ENCODE results near the gene NXPH2.
"Not testable (repeated sequence)": the region's sequence is repeated elsewhere in the genome, so short reads cannot be mapped to it uniquely, and the experiment has no call there.

NXPH2 gene

DNA sequence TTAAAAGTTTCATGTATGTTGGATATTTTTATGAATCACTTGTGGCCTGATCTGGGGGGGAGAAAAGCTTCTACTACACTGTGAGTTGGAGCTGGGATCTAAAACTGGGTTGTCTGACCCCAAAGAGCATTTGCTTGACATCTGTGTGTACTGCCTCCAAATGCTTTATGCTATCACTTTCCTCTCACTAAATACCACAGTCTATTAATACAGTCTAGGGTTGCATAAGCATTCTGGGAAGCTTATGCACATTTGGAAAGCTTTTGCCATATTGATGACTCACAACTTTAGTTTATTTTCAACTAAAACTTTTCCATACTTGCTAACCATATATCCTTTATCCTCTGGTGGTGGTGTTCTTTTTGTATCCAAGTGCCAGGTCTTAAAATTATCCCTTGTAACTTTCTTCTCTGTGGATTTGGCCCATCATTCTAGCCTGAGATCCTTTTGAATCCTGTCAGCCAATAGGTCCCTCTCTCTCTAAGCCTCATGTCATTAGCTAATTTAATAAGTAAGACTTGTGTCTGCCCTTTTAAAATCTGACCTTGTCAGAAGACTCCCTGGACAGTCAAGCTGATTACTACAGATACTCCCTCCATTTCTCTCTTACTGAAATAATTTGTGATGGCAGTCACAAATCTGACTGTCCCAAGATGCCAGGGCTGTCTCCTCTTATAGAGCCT, 72.7 kb downstream of the NXPH2 start:
- DNase-seq: peak; percentile 89

DNA sequence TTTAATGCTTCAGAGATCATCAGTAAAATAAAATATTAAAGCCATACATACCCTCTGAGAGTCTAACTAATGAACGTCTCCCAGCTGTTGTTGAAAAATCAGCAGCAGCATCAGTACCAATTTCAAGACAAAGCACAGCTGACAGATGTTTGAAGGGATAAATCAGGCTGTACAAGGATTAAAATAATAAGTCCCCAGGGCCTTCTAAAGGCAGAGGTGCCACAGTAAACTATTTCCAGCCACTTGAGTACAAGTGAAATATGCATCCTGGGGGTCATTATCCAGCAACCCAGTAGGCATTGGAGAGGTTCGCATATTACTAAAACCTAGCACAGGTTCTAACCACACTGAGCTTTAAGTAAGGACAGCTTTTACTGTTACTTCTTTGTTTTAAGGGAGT, 76.9 kb downstream of the NXPH2 start:
- DNase-seq: no peak

DNA sequence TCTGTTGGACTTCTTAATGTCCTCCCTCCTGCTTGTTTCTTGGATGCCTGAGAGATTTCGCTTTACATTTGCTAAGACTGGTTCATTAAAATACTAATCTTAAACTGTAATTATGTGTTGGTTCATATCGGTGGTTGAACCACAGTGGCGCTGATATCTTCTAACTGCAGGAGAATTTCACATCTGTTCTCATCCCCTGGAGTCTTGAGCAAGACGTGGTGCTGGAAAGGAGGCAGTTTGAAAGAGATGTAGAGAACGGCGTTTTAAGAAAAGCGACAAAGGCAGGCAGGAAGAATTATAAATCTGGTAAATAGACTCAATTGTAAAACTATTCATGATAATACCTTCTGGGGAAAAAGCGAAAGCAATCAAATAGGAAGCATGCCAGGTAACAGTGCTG, 79.5 kb downstream of the NXPH2 start:
- DNase-seq: no peak

DNA sequence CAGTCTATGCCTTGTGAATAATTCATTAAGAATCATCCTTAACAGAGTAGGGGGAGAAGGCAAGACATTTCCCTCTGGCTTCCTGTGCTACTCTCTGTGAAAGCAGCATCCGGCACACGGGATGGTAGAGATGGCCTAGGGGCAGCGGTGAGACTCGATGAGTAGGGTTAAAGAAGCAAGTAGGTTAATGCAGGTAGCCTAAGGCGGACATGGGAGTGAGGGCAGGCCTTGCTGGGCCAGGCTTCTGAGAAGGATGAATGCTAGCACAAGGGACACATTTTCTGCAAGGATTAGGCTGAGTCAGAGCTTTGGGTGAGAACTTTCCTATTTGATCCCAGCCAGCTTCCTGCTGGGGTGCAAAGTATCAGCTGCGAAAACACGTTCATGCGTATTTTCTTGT, 80.8 kb downstream of the NXPH2 start:
- no peak for DNase-seq

DNA sequence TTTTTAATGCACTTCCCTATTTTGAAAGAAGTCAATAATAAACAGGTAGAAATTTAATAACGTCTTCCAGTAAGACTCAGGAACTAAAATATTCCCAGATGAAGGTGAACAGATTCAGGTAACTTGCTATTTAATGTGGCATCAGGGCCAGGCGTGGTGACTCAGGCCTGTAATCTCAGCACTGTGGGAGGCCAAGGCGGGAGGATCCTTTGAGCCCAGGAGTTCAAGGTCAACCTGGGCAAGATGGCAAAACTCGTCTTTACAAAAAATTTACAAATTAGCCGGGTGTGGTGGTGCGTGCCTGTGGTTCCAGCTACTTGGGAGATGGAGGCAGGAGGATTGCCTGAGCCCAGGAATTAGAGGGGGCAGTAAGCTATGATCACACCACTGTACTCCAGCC, 81.8 kb downstream of the NXPH2 start:
- DNase-seq: no peak

DNA sequence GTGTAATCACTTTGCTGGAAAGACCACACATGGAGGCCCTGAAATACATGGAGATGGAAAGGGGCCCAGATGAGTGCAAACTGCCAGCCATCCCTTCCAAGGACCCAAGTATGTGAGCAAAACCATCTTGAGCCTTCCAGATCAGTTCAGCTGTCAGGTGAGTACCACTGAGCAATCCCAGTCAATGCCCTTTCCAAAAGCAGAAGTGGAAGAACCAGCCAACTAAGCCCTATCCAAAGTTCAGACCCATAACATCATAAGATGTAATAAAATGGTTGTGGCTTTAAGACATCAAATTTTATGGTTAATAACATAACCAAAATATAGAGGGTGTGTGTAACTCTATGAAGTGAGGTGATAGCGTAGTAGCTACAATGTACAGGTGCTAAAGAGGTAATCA, 88.5 kb downstream of the NXPH2 start:
- no peak for DNase-seq

DNA sequence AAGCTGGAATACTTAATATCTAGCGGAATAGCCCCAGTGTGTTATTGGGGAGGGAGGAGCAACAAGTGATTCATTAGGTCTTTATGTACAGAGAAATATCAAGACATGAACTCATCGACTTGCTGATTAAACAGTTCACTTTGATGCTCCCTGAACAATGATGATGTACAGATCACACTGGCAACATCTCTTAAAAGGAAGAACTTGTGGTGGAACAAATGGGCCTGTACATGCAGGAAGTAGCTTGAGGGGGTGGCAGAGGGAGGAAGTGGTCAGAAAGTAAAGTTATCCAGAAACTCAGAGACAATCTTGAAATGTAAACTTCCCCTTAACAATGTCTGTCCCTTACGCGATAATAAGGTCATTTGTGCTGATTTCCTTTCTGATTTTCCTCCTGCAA, 90.5 kb downstream of the NXPH2 start:
- DNase-seq: no peak

DNA sequence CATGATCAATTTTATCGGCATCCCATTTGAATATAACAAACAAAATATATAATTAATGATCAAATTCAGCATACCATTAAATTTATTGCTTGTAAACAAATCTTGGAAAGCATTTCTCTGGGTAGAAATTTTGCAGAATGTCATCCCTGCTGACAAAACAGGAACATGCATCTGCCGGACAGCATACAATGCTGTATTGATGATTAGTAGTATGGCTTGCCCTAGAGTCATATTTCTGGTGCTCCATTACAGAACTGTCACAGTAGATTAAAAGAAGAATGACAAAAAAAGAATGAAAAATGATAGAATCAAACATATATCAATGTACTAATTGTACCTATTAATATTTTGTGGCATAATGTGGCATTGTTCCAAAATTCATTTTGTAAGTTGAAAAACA, 98.0 kb downstream of the NXPH2 start:
- DNase-seq: no peak

DNA sequence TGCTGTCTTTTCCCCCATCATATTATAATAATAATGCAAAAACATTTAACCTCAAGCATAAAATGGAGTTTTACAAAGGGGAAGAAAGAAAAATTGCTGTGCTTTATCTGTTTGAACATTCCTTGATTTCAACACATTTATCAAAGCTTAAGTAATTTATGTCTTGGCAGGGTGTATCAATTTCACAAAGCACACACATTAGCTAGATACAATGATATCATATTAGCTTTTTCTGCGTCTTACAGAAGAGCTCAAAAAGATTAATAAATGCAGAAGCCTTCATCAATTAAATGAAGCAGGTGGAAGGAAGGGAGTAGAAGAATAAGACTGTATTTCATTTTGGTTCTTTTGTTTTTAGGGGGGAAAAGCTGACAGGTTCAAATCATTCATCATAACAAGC, 103.0 kb downstream of the NXPH2 start:
- no peak for DNase-seq

DNA sequence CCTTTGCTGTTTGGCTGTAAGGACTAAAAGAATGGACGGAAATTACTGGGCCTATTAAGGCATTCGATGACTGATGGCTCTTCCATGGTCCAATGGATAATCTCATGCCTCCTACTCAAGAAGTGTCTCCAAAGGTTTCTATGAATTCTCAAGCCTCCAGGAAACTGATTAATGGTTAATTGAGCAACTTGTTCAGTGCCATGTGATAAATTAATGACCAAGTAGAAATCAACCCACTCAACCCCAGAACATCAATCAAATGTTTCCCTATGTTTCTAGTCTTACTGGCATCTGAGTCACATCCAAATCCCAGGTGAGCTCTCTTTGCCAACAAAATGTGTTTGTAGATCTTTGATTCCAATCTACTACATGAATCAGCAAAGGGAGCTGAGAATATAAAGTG, 103.6 kb downstream of the NXPH2 start:
- no peak for DNase-seq

DNA sequence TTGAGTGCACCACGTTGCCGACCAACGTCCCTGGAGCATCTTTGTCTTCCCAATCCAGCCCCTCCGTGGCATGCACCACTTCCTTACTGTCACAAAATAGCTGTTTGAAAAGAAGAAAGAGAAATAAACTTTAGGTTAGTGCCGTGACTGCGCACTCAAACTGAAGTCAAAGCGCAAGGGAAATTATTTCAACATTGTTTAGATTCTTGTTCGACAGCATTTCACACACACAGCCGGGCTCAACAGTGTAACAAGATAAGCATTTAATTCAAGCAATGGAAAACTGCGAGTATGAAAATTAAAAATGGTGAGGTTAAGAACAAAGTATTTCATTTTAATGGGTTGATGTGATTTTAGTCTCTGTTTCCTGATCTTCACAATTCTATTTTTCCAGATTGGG, 108.6 kb downstream of the NXPH2 start:
- no peak for DNase-seq

DNA sequence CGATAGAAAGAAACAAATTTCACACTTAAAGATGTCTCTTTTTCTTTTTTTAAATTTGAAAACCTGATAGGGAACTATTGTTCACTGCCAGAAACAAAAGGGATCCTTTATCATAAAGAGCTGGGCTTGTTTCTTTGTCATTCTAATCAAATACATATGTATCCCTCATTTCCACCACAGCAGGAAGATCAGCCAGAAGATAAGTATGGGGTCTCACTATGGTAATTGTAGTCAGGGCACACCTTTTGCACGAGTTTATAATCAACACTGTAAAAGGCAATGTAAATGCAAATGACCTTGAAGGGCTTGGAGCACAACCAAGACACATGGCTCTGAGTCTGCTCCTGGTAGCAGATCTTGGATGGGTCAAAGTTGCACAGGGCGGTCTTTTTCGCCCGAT, 109.5 kb downstream of the NXPH2 start:
- DNase-seq: no peak

DNA sequence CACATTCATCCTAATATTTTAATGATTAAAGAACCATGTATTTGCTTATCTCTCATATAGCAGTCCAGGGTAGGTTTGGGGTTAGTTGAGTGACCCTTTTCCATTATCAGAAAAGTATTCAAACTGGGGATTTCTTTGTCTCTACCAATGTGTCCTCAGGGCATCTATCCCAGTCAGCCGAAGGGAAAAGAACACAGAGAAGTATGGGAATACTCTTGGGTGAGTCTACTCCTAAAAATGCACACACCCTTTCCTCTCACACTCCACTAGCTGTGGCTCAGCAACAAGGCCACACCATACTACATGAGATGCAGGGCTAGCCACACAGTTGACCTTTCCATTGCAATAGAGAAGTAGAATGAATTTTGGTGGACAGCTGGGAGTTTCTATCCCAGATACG, 114.3 kb downstream of the NXPH2 start:
- DNase-seq: no peak

DNA sequence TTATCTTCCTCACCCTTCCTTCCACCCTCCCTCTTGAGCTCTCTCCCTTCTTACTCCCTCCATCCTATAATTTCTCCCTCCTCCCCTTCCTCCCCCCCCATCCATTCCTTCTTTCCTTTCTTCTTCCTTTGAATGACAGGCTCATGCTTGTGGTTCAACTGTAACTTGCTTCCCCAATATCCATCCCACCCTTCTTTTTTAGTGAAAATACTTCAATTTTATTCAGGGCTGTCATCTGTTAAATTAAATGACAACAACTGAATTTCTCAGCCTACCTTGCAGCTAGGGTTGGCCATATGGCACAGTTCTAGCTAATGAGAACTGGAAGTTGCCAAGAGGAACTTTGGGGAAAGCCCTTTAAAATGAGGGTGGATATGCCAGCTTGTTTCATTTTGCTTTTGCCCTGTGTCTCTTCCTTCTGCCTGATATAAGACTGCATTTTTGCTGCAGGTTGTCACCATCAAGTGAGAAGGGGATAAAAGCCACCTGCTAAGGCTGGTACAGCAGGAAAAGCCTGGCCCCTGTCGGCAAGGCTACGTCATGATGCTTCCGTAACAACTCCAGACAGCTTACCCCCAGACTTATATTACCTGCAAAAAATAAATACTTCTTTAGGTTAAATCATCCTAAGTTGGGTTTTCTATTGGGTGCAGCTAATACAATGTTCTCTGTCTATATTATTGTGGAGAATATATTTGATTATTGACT, 121.8 kb downstream of the NXPH2 start:
- DNase-seq: no peak

DNA sequence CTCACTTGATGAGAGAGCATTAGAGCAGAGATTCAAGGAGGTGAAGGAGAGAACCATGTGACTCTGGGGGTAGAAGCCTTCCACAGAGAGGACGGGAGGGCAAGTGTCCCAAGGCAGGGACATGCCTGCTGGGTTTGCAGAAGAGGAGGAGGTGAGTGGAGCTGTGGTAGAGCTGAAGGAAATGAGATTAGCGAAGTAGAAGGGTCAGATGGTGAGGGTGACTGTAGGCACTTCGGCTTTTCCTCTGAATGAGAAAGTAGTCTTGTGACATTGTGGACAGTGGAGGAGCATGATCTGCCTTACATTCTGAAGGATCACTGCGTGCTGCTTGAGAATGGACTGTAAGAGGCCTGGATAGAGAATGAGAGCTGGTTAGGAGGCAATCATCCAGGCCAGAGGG, 126.0 kb downstream of the NXPH2 start:
- DNase-seq: no peak

DNA sequence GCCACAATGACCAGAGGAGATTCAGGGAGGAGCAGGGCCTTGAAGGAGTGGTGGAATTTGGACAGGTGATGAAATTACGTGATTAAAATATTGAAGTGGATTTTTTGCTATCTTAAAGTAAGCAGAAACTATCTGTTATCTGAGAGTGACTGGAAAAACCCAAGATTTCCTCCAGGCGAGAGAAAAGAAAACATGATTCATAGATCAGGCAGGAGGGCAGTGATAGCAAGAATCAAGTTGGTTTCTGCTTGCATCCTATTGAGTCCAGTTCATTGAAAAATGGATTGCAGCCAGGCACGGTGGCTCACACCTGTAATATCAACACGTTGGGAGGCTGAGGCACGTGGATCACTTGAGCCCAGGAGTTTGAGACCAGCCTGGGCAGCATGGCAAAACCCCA, 127.8 kb downstream of the NXPH2 start:
- DNase-seq: no peak

DNA sequence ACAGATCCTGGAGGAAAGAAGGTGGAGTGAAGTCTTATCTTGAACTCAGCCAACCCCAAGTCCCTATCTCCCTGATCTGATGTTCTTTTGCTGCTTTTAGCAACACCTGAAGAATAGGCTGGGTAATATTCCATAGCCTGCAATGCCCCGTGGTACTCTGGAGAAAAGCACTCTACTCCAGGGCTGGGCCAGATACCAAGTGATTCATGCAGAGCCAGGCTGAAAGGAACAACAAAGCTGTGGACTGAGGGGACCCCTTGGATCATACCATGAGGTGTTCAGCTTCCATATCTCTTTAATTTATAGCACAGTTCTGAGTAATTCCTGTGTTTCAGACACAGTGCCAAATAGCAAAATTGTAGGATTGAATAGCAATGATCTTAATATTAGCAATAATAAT, 130.6 kb downstream of the NXPH2 start:
- no peak for DNase-seq

DNA sequence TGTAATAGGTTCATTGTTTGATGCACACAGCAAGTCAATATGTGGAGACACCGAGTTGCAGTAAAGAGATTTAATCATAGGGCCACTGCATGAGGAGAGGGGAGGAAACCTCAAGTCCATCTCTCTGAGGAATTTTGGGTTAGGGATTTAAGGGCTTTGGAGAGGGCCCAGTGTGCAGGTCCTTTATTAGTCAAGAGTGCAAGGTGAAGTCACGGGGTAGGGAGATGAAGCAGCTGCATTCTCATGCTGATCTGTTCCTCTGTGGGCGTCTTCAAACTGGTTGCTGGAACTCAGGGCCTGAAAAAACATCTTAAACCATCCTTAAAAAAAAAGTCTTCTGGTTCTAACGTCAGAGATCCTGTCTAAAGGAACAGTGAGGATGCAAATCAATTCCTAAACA, 131.6 kb downstream of the NXPH2 start:
- no peak for DNase-seq

DNA sequence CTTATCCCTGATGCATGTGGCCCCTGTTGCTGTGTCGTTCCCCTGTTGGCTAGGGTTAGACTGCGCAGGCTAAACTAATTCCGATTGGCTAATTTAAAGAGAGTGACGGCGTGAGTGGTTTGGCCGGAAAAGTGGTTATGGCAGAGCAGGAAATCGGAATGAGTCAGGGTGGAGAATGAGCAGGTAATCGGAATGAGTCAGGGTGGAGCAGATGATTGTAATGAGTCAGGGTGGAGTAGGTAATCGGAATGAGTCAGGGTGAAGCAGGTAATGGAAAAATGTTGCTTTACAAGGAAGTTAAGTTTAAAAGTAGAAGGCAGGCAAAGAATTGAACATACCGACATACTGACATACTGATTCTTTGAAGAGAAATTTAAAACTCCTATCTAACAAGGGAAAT, 135.4 kb downstream of the NXPH2 start:
- not testable (repeated sequence) for DNase-seq

DNA sequence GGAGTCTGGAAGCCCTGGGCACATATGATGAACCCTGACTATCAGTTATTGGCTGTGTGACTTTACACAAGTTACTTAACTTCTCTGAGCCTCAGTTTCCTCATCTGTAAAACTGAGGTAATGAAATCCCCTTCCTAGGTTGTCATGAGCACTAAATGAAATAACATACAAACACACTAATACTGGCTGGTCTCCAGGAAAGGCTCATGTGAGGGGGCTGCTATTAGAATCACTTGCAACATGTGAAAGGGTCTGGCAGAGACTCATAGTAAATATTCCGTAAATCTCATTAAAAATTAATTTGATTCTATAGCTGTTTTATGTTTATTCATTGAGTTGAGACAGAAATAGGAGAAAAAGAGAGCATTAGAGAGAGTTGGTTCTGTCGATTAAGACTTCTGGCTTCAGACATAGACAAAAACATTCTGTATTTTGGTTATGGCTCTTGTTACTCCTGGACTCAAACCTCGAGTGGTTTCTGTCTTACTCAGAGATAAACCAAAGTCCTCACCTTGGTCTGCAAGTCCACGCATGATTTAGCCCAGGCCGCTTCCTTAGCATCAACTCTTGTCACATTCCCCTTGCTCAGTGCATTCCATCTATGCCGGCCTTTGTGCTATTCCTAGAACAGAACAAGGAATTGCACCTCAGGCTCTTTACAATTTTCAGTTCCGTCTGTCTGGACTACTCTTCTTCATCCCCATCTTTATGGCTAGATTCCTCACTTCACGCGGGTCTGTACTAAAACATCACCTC, 139.1 kb downstream of the NXPH2 start:
- DNase-seq: no peak

DNA sequence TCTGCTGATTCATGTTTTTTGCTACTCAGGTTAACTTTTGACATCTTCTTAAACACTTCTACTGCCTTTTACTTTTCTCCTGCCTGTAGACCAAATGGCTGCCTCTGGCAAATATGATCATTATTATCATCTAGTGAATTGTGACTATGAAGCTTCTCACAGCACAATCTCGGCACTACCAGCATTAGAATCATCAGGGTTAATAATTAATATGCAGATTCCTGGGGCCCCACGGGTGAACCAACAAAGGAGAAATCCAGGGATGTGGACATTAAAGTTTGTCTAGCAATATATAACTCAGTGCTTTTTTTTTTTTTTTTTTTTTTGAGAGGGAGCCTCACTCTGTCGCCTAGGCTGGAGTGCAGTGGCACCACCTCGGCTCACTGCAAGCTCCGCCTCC, 142.5 kb downstream of the NXPH2 start:
- DNase-seq: no peak

DNA sequence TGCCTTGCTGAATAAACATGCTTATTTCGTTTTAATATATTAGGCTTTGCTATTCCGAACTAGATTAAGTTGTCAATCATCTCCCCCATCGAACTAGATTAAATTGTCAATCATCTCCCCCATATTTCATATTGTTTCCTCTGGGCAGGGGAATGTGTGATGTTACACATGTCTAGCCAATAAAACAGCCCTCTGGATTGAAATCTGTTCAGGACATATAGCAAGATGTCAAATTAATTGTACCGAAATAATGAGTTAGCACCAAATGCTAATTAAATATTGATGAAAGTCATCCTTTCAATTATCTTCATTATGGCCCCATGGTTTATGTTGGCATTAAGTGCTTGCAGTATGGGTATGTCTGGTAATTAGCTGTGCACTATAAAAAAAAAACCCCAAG, 143.1 kb downstream of the NXPH2 start:
- DNase-seq: no peak

DNA sequence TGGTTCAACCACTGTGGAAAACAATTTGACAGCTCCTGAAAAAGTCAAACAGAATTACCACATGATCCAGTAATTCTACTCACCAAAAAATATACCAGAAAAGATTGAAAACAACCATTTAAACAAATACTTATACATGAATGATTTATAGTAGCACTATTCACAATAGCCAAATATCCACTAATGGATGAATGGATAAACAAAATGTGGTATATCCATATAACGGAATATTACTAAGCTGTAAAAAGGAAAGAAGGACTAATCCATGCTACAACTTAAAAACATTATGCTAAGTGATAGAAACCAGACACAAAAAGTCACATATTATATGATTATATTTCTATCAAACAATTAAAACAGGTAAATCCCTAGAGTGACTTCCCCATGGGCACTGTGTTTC, 147.1 kb downstream of the NXPH2 start:
- no peak for DNase-seq

DNA sequence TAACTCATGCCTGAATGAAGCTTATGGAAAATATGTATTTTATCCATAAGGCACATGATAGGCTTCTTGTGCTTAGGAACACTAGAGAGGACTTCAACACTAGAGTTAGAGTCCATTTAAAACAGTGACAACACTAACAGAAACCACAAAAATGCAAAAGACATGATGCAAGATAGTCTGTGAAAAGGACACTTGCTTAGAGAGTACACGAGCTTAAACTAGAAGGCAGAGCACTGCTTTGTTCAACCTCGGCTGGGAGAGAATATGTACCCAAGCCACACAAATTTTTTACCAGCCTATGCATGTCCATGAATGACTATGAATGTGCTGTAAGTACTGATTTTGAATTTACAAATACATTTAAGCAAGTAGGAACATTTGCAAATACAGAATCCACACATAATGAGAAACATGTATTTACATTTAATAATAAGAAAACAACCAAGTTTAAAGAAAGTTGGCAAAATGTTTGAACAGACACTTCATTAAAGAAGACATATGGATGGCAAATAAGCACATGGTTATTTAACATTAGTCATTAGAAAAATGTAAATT, 148.0 kb downstream of the NXPH2 start:
- peak; percentile 17 for DNase-seq

Measured in fibroblast of skin of right quadriceps (primary cell).